LNCaP clone FGC (cell line): Measurements from ENCODE around the gene HMG20A.

Experiments
- DNase-seq: peaks from one replicate; pipeline ENCODE4 v3.0.0-alpha.2; 2011; ENCODE audit warnings: low read depth
- H3K4me3 ChIP-seq: 2 replicates; pipeline ENCODE4 v1.5.1; 2011; ENCODE audit warnings: mild to moderate bottlenecking, low read depth, low read length, control low read depth
- TF ChIP-seq, protein P1 (sequence below): IDR thresholded peaks from 2 replicates; pipeline ENCODE4 v1.5.1; 2012; ENCODE audit warnings: mild to moderate bottlenecking; ENCODE audit not compliant: control insufficient read depth, insufficient read depth; ENCODE audit errors: extremely low read depth

Gene HMG20A

DNA sequence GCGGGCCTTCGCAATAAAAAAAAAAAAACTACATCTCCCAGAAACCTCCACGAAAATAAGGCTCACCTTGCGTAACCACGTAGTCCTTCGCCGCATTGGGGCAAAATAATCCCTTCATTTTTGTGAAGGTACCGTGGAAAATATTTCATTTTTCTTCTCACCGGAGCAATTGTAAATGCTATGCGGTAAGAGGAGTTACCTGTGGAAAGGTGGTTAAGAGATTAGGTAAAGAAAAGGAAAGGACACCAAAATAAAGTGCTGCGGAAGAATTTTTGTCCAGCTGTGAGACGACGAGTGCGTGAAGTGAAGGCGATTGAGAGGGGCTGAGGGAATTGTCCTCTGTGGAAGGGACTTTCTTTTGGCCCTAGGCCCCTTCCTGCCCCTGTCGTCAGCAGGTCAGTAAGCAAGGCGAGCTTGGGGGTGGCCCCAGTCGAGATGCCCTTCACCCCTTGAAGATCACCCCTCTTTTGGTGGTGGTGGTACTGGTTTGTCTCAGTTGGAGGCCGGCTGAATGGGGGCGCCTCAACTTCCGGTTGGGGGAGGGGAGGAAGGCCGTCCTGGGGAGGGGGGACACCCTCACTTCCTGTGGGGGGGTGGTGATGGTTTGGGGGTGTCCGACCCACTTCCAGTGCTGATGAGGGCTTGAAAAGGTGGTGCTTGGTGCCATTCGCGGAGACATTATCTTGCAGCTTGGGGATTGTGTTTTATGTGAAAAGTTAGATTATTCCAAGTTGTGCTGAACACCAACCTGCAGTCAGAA lies at the start of gene HMG20A:
Gene HMG20A (plus strand): TSS at position 279 of the 760 bp plus-strand sequence. CDS start 37,520 bp downstream, outside the sequence.
- DNase-seq = peak; percentile 67
- H3K4me3 ChIP-seq = peak within 1 kb of the TSS; percentile 68
- TF ChIP-seq, protein P1, sequence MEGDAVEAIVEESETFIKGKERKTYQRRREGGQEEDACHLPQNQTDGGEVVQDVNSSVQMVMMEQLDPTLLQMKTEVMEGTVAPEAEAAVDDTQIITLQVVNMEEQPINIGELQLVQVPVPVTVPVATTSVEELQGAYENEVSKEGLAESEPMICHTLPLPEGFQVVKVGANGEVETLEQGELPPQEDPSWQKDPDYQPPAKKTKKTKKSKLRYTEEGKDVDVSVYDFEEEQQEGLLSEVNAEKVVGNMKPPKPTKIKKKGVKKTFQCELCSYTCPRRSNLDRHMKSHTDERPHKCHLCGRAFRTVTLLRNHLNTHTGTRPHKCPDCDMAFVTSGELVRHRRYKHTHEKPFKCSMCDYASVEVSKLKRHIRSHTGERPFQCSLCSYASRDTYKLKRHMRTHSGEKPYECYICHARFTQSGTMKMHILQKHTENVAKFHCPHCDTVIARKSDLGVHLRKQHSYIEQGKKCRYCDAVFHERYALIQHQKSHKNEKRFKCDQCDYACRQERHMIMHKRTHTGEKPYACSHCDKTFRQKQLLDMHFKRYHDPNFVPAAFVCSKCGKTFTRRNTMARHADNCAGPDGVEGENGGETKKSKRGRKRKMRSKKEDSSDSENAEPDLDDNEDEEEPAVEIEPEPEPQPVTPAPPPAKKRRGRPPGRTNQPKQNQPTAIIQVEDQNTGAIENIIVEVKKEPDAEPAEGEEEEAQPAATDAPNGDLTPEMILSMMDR = no peak

DNA sequence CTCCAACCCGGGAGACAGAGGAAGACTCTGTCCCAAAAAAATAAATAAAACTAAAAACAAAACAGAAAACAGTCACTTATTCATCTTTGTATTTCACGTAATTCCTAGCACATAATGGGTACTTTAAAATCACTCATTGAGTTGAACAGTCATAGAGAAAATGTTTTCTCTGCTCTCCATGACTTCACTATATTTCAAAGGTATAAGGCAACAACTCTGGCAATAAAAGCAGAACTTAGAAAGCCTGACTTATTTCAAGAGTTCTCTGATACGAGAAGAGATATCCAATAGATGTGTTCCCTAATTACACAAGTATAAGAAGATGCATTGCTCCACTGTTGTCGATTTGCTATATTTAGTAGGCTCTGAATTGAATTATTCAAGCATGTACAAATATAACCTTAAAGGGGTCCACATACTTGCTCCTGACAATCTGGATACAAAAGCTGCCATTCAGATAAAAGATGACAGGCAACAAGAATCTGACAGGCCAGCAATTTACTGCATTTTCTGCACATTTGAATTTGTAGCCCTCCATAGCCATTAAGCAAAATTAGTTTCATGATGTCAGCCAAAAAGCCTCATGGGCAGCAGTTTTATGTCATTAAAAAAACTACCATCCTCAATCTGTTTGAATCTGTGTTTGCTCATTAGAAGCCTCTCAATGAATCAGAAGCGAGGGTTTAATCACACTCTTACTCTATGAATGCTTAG lies 48.7 kb upstream of the HMG20A start:
- H3K4me3 ChIP-seq = no peak overlapping the region
- no peak for DNase-seq
- TF ChIP-seq, protein P1 = no peak

DNA sequence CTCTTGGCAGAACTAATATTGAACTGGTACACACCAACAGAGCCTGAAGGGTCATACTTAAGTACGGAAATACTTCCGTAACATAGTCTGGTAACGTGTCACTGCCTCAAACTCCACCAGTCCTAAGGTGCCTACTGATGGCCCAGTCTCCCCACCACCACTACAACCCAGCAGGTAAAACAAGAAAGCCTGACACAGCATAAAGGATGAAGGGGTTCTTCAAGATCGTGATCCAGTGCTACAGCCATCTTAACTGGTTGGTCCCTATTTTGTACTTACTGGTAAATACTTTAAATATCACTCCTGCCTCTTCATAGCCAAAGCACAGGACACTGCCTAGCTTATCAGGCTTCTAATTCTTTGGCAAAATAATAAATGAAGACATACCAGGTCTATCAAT lies 47.2 kb upstream of the HMG20A start:
- no peak overlapping the region for H3K4me3 ChIP-seq
- TF ChIP-seq, protein P1 = no peak
- DNase-seq = no peak

DNA sequence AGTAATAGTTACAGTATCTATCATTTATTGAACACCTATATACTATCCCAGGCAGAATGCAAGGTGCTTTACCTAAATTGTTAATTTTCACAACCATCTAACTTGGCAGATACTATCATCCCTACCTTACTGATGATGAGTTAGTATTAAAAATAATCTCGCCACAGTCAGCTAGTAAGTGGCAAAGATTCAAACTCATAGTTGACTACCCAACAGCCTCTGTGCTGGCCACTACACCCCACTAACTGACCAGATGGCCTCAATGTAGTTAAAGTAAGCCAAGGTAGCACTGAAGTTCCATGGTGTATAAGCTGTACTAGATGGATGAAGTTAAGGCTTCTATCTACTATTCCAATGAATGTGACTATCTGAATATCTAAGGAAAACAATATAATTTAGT lies 45.6 kb upstream of the HMG20A start:
- DNase-seq = no peak
- TF ChIP-seq, protein P1 = no peak
- no peak overlapping the region for H3K4me3 ChIP-seq

DNA sequence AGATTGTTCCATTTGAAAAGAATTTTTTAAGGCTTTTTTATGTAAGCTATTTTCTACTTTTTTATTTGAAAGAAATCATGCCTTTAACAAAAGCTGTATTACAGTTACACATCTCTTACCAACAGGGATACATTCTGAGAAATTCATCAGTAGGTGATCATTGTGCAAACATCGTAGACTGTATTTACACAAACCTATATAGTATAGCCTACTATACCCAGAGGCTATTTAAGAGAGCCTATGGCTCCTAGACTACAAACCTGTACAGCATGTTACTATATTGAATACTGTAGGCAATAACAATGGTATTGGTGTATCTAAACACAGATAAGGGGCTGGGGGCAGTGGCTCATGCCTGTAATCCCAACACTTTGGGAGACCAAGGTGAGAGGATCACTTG lies 43.9 kb upstream of the HMG20A start:
- DNase-seq = no peak
- TF ChIP-seq, protein P1 = no peak

DNA sequence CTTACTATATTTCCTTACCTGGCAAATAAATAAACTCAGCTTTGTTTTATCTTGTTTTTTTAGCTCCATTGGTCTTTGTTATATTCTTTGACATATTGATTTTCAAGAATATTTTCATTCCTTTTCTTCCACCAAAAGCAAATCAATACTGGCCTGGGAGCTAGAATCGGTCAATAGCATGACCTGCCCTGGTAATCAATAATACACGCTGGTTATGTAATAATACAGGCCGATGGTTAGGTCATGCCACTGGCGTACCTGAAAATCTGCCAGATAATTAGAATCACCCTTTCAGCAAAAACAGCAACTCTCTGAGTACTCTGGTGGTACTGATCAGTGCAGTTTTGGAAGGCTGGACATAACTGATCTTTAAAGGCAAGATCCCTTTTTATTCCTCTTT lies 40.7 kb upstream of the HMG20A start:
- DNase-seq = no peak
- no peak overlapping the region for H3K4me3 ChIP-seq
- TF ChIP-seq, protein P1 = no peak

More for the DNA sequence above, 43.9 kb upstream of the HMG20A start:
- H3K4me3 ChIP-seq = no peak overlapping the region
